ENCODE data around the gene FKBP14. TPM values are rescaled to one million over a fixed set of nuclear protein-coding genes. Genes with fewer than 3 reads are reported as not detected.

Gene FKBP14
- total RNA-seq, 6 experiments from 2014 or later = 60.0 to 73.0 (median 64.4) TPM

DNA sequence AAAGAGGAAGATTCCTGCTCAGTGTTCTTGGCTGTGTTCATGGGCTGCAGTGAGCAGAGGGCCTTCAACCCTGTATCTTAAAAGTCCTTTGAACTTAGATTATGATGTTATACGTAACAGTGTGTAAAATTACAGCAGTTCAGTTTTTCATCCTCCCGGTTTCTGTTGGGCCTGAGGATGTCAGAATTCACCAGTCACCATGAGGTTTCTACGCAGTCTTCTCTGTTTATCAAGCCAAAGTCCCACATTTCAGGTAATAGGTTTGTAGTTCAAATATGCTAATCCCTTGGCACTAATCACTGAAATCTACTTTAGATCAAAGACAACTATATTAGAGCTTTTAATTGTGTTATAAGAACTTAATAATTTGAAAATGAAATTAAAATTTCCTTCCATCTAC lies 26.6 kb upstream of the FKBP14 start:
- Mint-ChIP-seq H3K4me3 (no peak overlapping the region), H3K27me3 (ENCODE audit: insufficient read depth) (no peaks in the 10 kb centered on the region; the same call in 1 of the 2 replicates), H3K4me1 (ENCODE audit: low read depth) (peaks cover 42% of the 10 kb centered on the region), H3K36me3 (ENCODE audit: low read depth) (peaks cover 36% of the 10 kb centered on the region), H3K27ac (no peak overlapping the region), H3K9me3 (no peaks in the 10 kb centered on the region)
- TF ChIP-seq, protein P1, sequence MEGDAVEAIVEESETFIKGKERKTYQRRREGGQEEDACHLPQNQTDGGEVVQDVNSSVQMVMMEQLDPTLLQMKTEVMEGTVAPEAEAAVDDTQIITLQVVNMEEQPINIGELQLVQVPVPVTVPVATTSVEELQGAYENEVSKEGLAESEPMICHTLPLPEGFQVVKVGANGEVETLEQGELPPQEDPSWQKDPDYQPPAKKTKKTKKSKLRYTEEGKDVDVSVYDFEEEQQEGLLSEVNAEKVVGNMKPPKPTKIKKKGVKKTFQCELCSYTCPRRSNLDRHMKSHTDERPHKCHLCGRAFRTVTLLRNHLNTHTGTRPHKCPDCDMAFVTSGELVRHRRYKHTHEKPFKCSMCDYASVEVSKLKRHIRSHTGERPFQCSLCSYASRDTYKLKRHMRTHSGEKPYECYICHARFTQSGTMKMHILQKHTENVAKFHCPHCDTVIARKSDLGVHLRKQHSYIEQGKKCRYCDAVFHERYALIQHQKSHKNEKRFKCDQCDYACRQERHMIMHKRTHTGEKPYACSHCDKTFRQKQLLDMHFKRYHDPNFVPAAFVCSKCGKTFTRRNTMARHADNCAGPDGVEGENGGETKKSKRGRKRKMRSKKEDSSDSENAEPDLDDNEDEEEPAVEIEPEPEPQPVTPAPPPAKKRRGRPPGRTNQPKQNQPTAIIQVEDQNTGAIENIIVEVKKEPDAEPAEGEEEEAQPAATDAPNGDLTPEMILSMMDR (IDR thresholded peaks at IDR 0.05) = no peak
- DNase-seq = no peak

GRCh38 chr7:30049173-30049572 lies 22.7 kb upstream of the FKBP14 start:
- H3K4me3 Mint-ChIP-seq = no peak overlapping the region
- peaks cover 49% of the 10 kb centered on the region for H3K36me3 Mint-ChIP-seq (ENCODE audit: low read depth)
- TF ChIP-seq, protein P1 (IDR thresholded peaks at IDR 0.05) = no peak
- H3K27ac Mint-ChIP-seq = no peak overlapping the region
- H3K9me3 Mint-ChIP-seq = no peaks in the 10 kb centered on the region
- no peak for DNase-seq
- no peaks in the 10 kb centered on the region; the same call in 1 of the 2 replicates for H3K27me3 Mint-ChIP-seq (ENCODE audit: insufficient read depth)
- H3K4me1 Mint-ChIP-seq (ENCODE audit: low read depth) = peaks cover 30% of the 10 kb centered on the region

- Mint-ChIP-seq H3K4me1 (ENCODE audit: low read depth) (peaks cover 24% of the 10 kb centered on the region), H3K36me3 (ENCODE audit: low read depth) (peaks cover 49% of the 10 kb centered on the region), H3K27me3 (ENCODE audit: insufficient read depth) (no peaks in the 10 kb centered on the region; the same call in 1 of the 2 replicates), H3K27ac (no peak overlapping the region), H3K4me3 (no peak overlapping the region), H3K9me3 (no peaks in the 10 kb centered on the region)
- no peak for DNase-seq
- TF ChIP-seq, protein P1 (IDR thresholded peaks at IDR 0.05) = no peak
These were observed 22.1 kb upstream of the FKBP14 start for GRCh38 chr7:30048582-30048981.

DNA sequence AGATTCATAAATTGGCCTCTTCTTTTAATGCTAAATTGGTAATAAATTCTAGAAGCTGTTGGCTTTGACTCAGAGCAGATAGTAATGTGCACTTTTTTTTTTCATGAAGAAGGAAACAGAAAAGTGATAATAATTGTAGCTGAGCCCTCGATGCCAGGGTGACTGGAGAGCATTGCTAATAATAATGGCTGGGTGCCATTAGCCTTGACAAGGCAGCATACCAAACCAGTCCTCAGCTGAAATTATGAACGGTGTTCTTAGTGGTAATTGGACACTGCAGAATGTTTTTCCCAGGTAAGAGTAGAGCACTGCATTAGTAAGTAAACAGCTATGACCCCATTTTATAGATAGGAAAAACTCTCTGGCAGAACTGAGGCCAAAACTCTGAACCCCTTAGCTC lies 20.6 kb upstream of the FKBP14 start:
- Mint-ChIP-seq H3K27ac (no peak overlapping the region), H3K9me3 (no peaks in the 10 kb centered on the region), H3K27me3 (ENCODE audit: insufficient read depth) (no peaks in the 10 kb centered on the region; the same call in 1 of the 2 replicates), H3K4me1 (ENCODE audit: low read depth) (peaks cover 17% of the 10 kb centered on the region), H3K36me3 (ENCODE audit: low read depth) (peaks cover 41% of the 10 kb centered on the region), H3K4me3 (no peak overlapping the region)
- DNase-seq = no peak
- TF ChIP-seq, protein P1 (IDR thresholded peaks at IDR 0.05) = no peak

DNA sequence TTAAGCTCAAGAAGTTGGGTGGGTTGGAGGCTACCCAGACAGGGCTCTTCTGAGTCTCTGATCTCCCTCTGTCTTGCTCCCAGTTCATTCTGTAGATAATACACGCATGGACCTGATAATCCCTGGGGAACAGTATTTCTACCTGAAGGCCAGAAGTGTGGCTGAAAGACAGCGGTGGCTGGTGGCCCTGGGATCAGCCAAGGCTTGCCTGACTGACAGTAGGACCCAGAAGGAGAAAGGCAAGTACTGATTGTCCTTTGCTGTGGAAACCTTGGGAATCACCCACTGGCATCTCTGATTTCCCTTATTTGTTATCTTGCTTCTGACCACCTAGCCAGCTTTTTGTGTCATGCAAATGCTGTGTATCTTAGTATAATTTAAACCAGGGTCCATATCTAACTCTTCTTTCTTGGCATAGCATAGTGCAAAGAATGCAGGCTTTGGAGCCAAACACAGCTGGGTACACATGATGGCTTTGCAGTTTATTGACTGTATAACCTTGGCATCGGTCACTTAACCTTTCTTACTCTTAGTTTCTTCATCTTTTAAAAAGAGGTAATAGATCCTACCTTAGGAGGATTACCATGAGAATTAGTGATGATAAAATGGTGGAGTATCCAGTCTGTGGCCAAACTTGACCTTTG lies 19.7 kb upstream of the FKBP14 start:
- TF ChIP-seq, protein P1 (IDR thresholded peaks at IDR 0.05) = no peak
- Mint-ChIP-seq H3K27ac (no peak overlapping the region), H3K4me1 (ENCODE audit: low read depth) (peaks cover 24% of the 10 kb centered on the region), H3K27me3 (ENCODE audit: insufficient read depth) (no peaks in the 10 kb centered on the region; the same call in 1 of the 2 replicates), H3K9me3 (no peaks in the 10 kb centered on the region), H3K4me3 (no peak overlapping the region), H3K36me3 (ENCODE audit: low read depth) (peaks cover 43% of the 10 kb centered on the region)
- DNase-seq = no peak
